ENCODE measurements around the gene GPR27. TPM values are rescaled to one million over a fixed set of nuclear protein-coding genes. Genes with fewer than 3 reads are reported as not detected.

GPR27 gene
- total RNA-seq, 1 donor from 2014 or later = 6.1 TPM

DNA sequence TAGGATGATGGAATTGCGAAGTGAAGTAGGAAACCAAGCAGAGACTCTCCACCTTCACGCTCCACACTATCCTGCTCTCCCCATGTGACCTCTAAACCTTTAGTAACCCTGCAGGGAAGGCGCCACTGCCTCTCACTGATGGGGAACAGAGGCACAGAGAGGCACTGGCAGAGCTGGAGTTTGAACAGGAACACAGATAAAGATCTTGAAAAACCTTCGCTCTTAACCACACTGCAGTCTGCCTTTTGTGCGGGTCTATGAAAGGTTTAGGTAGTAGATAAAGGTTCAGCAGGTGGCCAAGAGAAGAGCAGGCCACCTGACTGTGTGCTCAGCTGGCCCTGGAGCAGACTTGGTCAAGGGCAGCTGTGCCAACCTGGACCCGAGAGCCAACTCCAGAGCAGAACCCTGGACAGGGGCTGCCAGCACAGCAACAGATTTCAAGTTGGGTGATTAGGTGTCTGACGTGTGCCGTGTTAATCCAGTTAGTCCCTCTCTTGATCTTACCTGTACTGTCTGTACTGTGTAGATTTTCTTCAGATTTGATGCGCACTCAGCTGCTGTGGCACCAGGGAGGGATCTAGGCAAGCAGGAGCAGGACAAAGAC, 43.6 kb upstream of the GPR27 start:
- Mint-ChIP-seq H3K27me3 (no peaks in the 10 kb centered on the region), H3K9me3 (ENCODE audit: low read depth) (no peaks in the 10 kb centered on the region), H3K36me3 (ENCODE audit: insufficient read depth) (peaks cover 3% of the 10 kb centered on the region), H3K4me1 (ENCODE audit: low read depth) (peaks cover 6% of the 10 kb centered on the region), H3K27ac (no peak overlapping the region), H3K4me3 (ENCODE audit: low read depth) (no peak overlapping the region)
- TF ChIP-seq, protein P1, sequence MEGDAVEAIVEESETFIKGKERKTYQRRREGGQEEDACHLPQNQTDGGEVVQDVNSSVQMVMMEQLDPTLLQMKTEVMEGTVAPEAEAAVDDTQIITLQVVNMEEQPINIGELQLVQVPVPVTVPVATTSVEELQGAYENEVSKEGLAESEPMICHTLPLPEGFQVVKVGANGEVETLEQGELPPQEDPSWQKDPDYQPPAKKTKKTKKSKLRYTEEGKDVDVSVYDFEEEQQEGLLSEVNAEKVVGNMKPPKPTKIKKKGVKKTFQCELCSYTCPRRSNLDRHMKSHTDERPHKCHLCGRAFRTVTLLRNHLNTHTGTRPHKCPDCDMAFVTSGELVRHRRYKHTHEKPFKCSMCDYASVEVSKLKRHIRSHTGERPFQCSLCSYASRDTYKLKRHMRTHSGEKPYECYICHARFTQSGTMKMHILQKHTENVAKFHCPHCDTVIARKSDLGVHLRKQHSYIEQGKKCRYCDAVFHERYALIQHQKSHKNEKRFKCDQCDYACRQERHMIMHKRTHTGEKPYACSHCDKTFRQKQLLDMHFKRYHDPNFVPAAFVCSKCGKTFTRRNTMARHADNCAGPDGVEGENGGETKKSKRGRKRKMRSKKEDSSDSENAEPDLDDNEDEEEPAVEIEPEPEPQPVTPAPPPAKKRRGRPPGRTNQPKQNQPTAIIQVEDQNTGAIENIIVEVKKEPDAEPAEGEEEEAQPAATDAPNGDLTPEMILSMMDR (IDR thresholded peaks at IDR 0.05; ENCODE audit: unreplicated experiment) = no peak
- DNase-seq (ENCODE audit: low spot score, unreplicated experiment) = no peak

DNA sequence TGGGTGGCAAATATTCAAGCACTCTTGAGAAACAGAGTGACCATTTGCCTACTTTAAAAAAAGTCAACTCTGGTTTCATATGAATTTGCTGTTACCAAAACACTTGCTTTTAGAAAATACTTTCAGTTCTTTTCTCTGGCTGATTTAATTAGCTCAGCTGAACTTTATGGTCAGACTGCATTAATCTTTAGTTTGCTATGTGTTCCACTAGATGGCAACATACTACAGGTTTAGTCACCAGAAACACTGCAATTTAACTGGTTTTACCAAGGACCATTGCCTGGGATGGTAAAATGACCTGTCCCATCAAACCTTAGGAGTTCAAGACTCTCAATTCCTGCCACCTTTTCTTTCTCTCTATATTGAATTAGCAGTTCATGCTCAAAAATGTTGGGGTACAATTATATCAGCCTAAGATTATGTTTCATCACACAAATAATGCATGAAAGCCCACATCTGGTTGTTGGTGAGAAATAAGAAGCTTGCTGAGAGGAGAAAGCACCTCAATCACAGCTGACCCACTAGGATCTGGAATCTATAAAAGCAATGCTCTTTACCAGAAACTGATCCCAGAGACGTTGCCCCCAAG, 42.7 kb upstream of the GPR27 start:
- Mint-ChIP-seq H3K4me1 (ENCODE audit: low read depth) (peaks cover 6% of the 10 kb centered on the region), H3K4me3 (ENCODE audit: low read depth) (no peak overlapping the region), H3K27me3 (no peaks in the 10 kb centered on the region), H3K27ac (no peak overlapping the region), H3K36me3 (ENCODE audit: insufficient read depth) (peaks cover 3% of the 10 kb centered on the region), H3K9me3 (ENCODE audit: low read depth) (no peaks in the 10 kb centered on the region)
- TF ChIP-seq, protein P1 (IDR thresholded peaks at IDR 0.05; ENCODE audit: unreplicated experiment) = peak; percentile 76
- no peak for DNase-seq (ENCODE audit: low spot score, unreplicated experiment)

DNA sequence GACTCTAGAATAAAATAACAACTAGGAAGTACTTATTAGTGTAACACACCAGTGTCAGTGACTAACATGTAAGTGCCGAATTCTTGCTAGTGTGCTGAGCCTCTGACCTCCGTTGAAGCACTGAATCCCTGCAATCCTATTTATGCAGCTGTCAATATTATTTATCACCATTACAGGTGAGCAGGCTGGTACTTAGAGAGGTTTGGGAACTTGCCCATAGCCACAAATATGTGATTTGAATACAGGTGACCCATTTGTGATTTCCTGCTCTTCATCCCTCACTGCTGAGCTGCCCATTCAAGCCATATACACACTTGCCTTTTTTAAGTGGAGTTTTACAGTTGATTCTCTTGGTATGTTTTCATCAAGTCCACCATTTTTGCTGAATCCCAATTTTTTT, 40.6 kb upstream of the GPR27 start:
- H3K27me3 Mint-ChIP-seq = no peaks in the 10 kb centered on the region

DNA sequence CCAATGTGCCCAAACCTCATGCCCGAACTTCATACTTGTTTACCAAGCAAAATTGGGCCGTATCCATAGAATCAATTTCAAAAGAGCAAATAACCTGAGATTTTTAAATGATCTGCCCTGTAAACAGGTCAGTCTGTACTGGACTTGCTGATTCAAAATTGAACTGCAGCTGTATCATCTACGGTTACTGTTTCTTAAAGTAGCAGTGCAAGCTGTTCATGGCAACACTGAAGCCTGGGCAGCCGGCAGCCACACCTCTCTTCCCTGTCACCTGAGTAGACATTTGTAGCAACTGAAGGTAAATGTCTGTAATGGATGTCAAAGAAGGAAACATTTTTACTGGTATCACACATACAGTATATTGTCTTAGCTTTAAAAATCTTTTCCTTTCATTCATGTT, 39.1 kb upstream of the GPR27 start:
- Mint-ChIP-seq H3K9me3 (ENCODE audit: low read depth) (no peaks in the 10 kb centered on the region), H3K4me1 (ENCODE audit: low read depth) (no peaks in the 10 kb centered on the region), H3K36me3 (ENCODE audit: insufficient read depth) (peaks cover 3% of the 10 kb centered on the region), H3K4me3 (ENCODE audit: low read depth) (no peak overlapping the region), H3K27me3 (peaks cover 10% of the 10 kb centered on the region), H3K27ac (no peak overlapping the region)
- DNase-seq (ENCODE audit: low spot score, unreplicated experiment) = no peak
- TF ChIP-seq, protein P1 (IDR thresholded peaks at IDR 0.05; ENCODE audit: unreplicated experiment) = no peak

More for the DNA sequence above, 40.6 kb upstream of the GPR27 start:
- no peak overlapping the region for H3K27ac Mint-ChIP-seq
- peaks cover 1% of the 10 kb centered on the region for H3K4me1 Mint-ChIP-seq (ENCODE audit: low read depth)
- H3K9me3 Mint-ChIP-seq (ENCODE audit: low read depth) = no peaks in the 10 kb centered on the region
- peaks cover 3% of the 10 kb centered on the region for H3K36me3 Mint-ChIP-seq (ENCODE audit: insufficient read depth)
- no peak for DNase-seq (ENCODE audit: low spot score, unreplicated experiment)
- no peak overlapping the region for H3K4me3 Mint-ChIP-seq (ENCODE audit: low read depth)
- TF ChIP-seq, protein P1 (IDR thresholded peaks at IDR 0.05; ENCODE audit: unreplicated experiment) = no peak

DNA sequence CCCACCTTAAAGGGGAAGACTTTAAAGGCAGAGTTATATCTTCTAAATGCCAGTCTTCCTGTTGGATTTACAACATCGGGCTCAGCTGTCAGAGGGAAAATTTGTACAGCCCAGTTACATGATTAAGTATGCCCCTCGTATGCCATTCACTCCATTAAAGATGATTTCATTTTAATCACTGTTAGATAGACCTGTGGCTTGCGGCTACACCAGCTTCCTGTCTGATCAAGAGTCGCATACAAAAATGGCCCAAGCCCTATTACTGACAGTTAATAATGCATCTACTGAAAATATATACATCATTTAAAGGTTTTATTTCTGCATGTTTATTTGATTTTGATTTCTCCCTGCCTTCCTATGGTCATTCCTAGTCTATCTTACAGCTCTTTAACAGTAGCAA, 35.6 kb upstream of the GPR27 start:
- DNase-seq (ENCODE audit: low spot score, unreplicated experiment) = no peak
- H3K36me3 Mint-ChIP-seq (ENCODE audit: insufficient read depth) = no peaks in the 10 kb centered on the region
- TF ChIP-seq, protein P1 (IDR thresholded peaks at IDR 0.05; ENCODE audit: unreplicated experiment) = no peak
- H3K9me3 Mint-ChIP-seq (ENCODE audit: low read depth) = no peaks in the 10 kb centered on the region
- no peak overlapping the region for H3K4me3 Mint-ChIP-seq (ENCODE audit: low read depth)
- H3K4me1 Mint-ChIP-seq (ENCODE audit: low read depth) = no peaks in the 10 kb centered on the region
- H3K27ac Mint-ChIP-seq = no peak overlapping the region
- H3K27me3 Mint-ChIP-seq = peaks cover 37% of the 10 kb centered on the region

Measured in progenitor cell of endocrine pancreas (in vitro differentiated cells).